HG03095 (cell line): ENCODE results near the gene ZNF595.
A peak's percentile ranks its signal among the peaks of the same experiment; 100 is the strongest.
"Not testable (repeated sequence)": the region's sequence is repeated elsewhere in the genome, so short reads cannot be mapped to it uniquely, and the experiment has no call there.

Experiments used
- ATAC-seq: cut with Tn5 transposase; IDR thresholded peaks from one replicate; pipeline ENCODE4 v1.9.1; 2021; ENCODE audit warnings: moderate library complexity; ENCODE audit not compliant: unreplicated experiment

Gene ZNF595

GRCh38 chr4:85951-86350 is 32.8 kb downstream of the ZNF595 start:
- ATAC-seq = no peak

GRCh38 chr4:86559-87324 is 33.6 kb downstream of the ZNF595 start:
- not testable (repeated sequence) for ATAC-seq

- ATAC-seq = no peak
Observed at GRCh38 chr4:98386-98785, 45.3 kb downstream of the ZNF595 start.

- no peak for ATAC-seq
Observed at GRCh38 chr4:99863-100262, 46.7 kb downstream of the ZNF595 start.

GRCh38 chr4:107083-107443 is 53.9 kb downstream of the ZNF595 start:
- ATAC-seq = no peak

GRCh38 chr4:107444-108429 is 54.6 kb downstream of the ZNF595 start:
- ATAC-seq = no peak

GRCh38 chr4:112771-113170 is 59.6 kb downstream of the ZNF595 start:
- ATAC-seq = no peak

GRCh38 chr4:113732-114131 is 60.6 kb downstream of the ZNF595 start:
- no peak for ATAC-seq

- ATAC-seq = no peak
Observed at GRCh38 chr4:114149-114548, 61.0 kb downstream of the ZNF595 start.

- ATAC-seq = no peak
Observed at GRCh38 chr4:116499-116898, 63.4 kb downstream of the ZNF595 start.

GRCh38 chr4:120616-121015 is 67.5 kb downstream of the ZNF595 start:
- no peak for ATAC-seq

GRCh38 chr4:121408-122084 is 68.4 kb downstream of the ZNF595 start:
- ATAC-seq = no peak

- ATAC-seq = not testable (repeated sequence)
Observed at GRCh38 chr4:123922-124274, 70.8 kb downstream of the ZNF595 start.

- peak; percentile 99 for ATAC-seq
Observed at GRCh38 chr4:124275-125081, 71.4 kb downstream of the ZNF595 start, which contains the start of gene ZNF718. ZNF718 (plus strand) TSS chr4:124501; CDS start chr4:124671, 170 bp downstream.

- ATAC-seq = peak; percentile 13
Observed at GRCh38 chr4:125091-125771, 72.1 kb downstream of the ZNF595 start.

GRCh38 chr4:125833-126232 is 72.7 kb downstream of the ZNF595 start:
- ATAC-seq = no peak

GRCh38 chr4:132483-132882 is 79.4 kb downstream of the ZNF595 start:
- ATAC-seq = no peak
